C4-2B (cell line): ENCODE measurements around the gene KIF20B.

Source experiments
- CTCF ChIP-seq: fragments of 450-650 bp; conservative IDR thresholded peaks from 2 replicates; pipeline ENCODE4 v1.5.1; 2017; ENCODE audit warnings: mild to moderate bottlenecking
- ZFX ChIP-seq: fragments of 450-650 bp; IDR thresholded peaks from 2 replicates; pipeline ENCODE4 v1.6.1; 2017

GRCh38 chr10:89702121-89702480 is 711 bp downstream of the KIF20B start:
- TF ChIP-seq CTCF (no peak), ZFX (no peak)
